B cell (primary cell): ENCODE data around the gene MAP3K19. TPM values are rescaled to one million over a fixed set of nuclear protein-coding genes. Genes with fewer than 3 reads are reported as not detected.
A peak's percentile ranks its signal among the peaks of the same experiment; 100 is the strongest.

Experiments used
- ATAC-seq: fragments of 200-7000 bp; cut with Tn5 transposase; one replicate; pipeline ENCODE4 v1.10.0; 2021; ENCODE audit warnings: low read depth, mild to moderate bottlenecking, moderate number of reproducible peaks, moderate library complexity
- CTCF ChIA-PET: fragments of 350-600 bp; sonication (Branson Sonifier 250); formaldehyde crosslinking; loops from one replicate; lab custom pipeline; 2021; ENCODE audit warnings: antibody characterized with exemption, inconsistent platforms; lab: Charles Lee
- POLR2A ChIA-PET: fragments of 350-600 bp; sonication (Branson Sonifier 250); formaldehyde crosslinking; loops from one replicate; lab custom pipeline; 2021; ENCODE audit warnings: antibody characterized with exemption; lab: Charles Lee
- DNase-seq: peaks from one replicate; pipeline ENCODE4 v3.0.0; 2013
- H2AFZ ChIP-seq: 2 replicates; pipeline ENCODE4 v1.6.1; 2012; ENCODE audit warnings: mild to moderate bottlenecking, low read depth, low read length; ENCODE audit not compliant: insufficient read depth, poor library complexity, severe bottlenecking
- H3K27ac ChIP-seq, 2 donors: 1 replicate in 1 of 2; 2 replicates in 1 of 2; pipeline ENCODE4 v1.5.1; 2012 to 2013; ENCODE audit warnings: low read length in 2 of 2, mild to moderate bottlenecking in 2 of 2, moderate library complexity in 1 of 2
- H3K27me3 ChIP-seq, 4 experiments: fragments of 200-600 bp in 1 of 4; sonication (generic) in 1 of 4; replicated peaks in 1 of 4; 1 replicate in 2 of 4; 2 replicates in 2 of 4; pipeline versions ENCODE4 v1.6.1 to v1.7.0; 2013 to 2016; ENCODE audit warnings: low read length in 3 of 4, mild to moderate bottlenecking in 2 of 4, mixed read lengths in 1 of 4, moderate library complexity in 1 of 4; ENCODE audit not compliant: insufficient read depth in 4 of 4, control insufficient read depth in 3 of 4; ENCODE audit errors: control extremely low read depth in 1 of 4
- H3K36me3 ChIP-seq, 2 experiments: replicated peaks in 1 of 2; 1 replicate in 1 of 2; 2 replicates in 1 of 2; pipeline versions ENCODE4 v1.6.1 to v1.7.1; 2013; ENCODE audit warnings: low read length in 1 of 2; ENCODE audit not compliant: insufficient read depth in 2 of 2, control insufficient read depth in 1 of 2; ENCODE audit errors: control extremely low read depth in 1 of 2, extremely low read depth in 1 of 2
- H3K4me1 ChIP-seq, 2 donors: fragments of 200-600 bp in 1 of 2; sonication (generic) in 1 of 2; 1 replicate in 1 of 2; 2 replicates in 1 of 2; pipeline versions ENCODE4 v1.5.1 to v1.6.1; 2013 to 2017; ENCODE audit warnings: low read length in 2 of 2; ENCODE audit not compliant: control insufficient read depth in 2 of 2, insufficient read depth in 2 of 2
- H3K4me2 ChIP-seq: replicated peaks from 2 replicates; pipeline ENCODE3; 2012; ENCODE audit warnings: mild to moderate bottlenecking, low read depth, low read length; ENCODE audit not compliant: poor library complexity, severe bottlenecking
- H3K4me3 ChIP-seq, 5 experiments: fragments of 200-600 bp in 1 of 5; sonication (generic) in 1 of 5; 1 replicate in 3 of 5; 2 replicates in 2 of 5; pipeline versions ENCODE4 v1.5.1 to v1.7.0; 2011 to 2016; ENCODE audit warnings: low read length in 4 of 5, mild to moderate bottlenecking in 4 of 5, low read depth in 2 of 5, control low read depth in 1 of 5, moderate library complexity in 1 of 5; ENCODE audit not compliant: insufficient read depth in 1 of 5; ENCODE audit errors: control extremely low read depth in 1 of 5, extremely low read depth in 1 of 5
- H3K79me2 ChIP-seq: fragments of 200-600 bp; sonication (generic); one replicate; pipeline ENCODE4 v1.6.0; 2016; ENCODE audit warnings: low read length; ENCODE audit not compliant: control insufficient read depth, insufficient read depth
- H3K9ac ChIP-seq: fragments of 200-600 bp; sonication (generic); 2 replicates; pipeline ENCODE4 v1.6.1; 2017; ENCODE audit warnings: mild to moderate bottlenecking, low read length, moderate library complexity
- H3K9me3 ChIP-seq, 3 donors: one replicate each; pipeline versions ENCODE4 v1.6.1 to v1.7.1; 2013; ENCODE audit warnings: low read length in 2 of 3; ENCODE audit not compliant: control insufficient read depth in 2 of 3, insufficient read depth in 1 of 3; ENCODE audit errors: control extremely low read depth in 1 of 3
- H4K20me1 ChIP-seq: 2 replicates; pipeline ENCODE4 v1.6.0; 2012; ENCODE audit warnings: mild to moderate bottlenecking, low read length; ENCODE audit not compliant: insufficient read depth, control insufficient read depth, poor library complexity, severe bottlenecking
- H3K27ac Mint-ChIP-seq: one replicate; pipeline ENCODE4 v1.8.0; 2021; ENCODE audit warnings: mixed read lengths
- H3K27me3 Mint-ChIP-seq: one replicate; pipeline ENCODE4 v1.8.0; 2021; ENCODE audit warnings: mixed read lengths
- H3K4me1 Mint-ChIP-seq: one replicate; pipeline ENCODE4 v1.8.0; 2021; ENCODE audit warnings: mixed read lengths
- H3K4me3 Mint-ChIP-seq: one replicate; pipeline ENCODE4 v1.8.0; 2021; ENCODE audit warnings: mixed read lengths
- H3K9me3 Mint-ChIP-seq: one replicate; pipeline ENCODE4 v1.8.0; 2022; ENCODE audit warnings: mixed read lengths; ENCODE audit not compliant: insufficient read depth
- CTCF ChIP-seq: fragments of 200-600 bp; IDR thresholded peaks from one replicate; pipeline ENCODE4 v1.8.0; 2022; ENCODE audit warnings: antibody characterized with exemption, mild to moderate bottlenecking
- EZH2 ChIP-seq: IDR thresholded peaks from 2 replicates; pipeline ENCODE4 v1.6.1; 2012; ENCODE audit warnings: borderline replicate concordance, low read depth, mild to moderate bottlenecking, moderate library complexity, low read length; ENCODE audit not compliant: insufficient read depth, poor library complexity, severe bottlenecking
- WGBS: methylation state at CpG from one replicate; pipeline ENCODE4 v1.1.5; 2013; ENCODE audit warnings: missing lambda C conversion rate; ENCODE audit not compliant: insufficient coverage; 5-methylcytosine and 5-hydroxymethylcytosine counted together
- intact Hi-C: fragments of 100-400 bp; cut with micrococcal nuclease; formaldehyde crosslinking; loops from one replicate; pipeline ENCODE4 v1.10.0; 2022
- polyA plus RNA-seq: library from polyadenylated mRNA; depleted of rRNA; stranded (reverse); fragments of >200 nt; gene quantifications from 2 replicates; pipeline ENCODE4 v1.2.3, GENCODE V29; 2012
- total RNA-seq, 2 donors: library from RNA; stranded (reverse); fragments of 120-200 nt in 1 of 2; gene quantifications; 1 replicate in 1 of 2; 2 replicates in 1 of 2; pipeline versions ENCODE4 v1.2.3 to v1.2.4, GENCODE V29; 2013 to 2022

MAP3K19 gene
- total and polyA plus RNA-seq, 2 donors (not counting 1 experiment from before 2014, with no cell fraction given): 0.46 TPM; not detected in 1

- Mint-ChIP-seq H3K4me1 (peaks cover 6% of the 10 kb centered on the region), H3K27me3 (peaks cover 23% of the 10 kb centered on the region), H3K9me3 (no peaks in the 10 kb centered on the region), H3K27ac (no peak overlapping the region), H3K4me3 (no peak overlapping the region)
- H3K27ac ChIP-seq: no peak overlapping the region
- ATAC-seq: peak; percentile 76
- peak overlapping the region; percentile 9 for H3K4me2 ChIP-seq
- peak overlapping the region; percentile 43 for H2AFZ ChIP-seq
- H3K36me3 ChIP-seq: no peaks in the 10 kb centered on the region
- no peak overlapping the region for H3K9ac ChIP-seq
- H3K9me3 ChIP-seq: no peaks in the 10 kb centered on the region
- no peaks in the 10 kb centered on the region for H4K20me1 ChIP-seq
- H3K27me3 ChIP-seq: peaks cover 0 to 7% (median 3%) of the 10 kb centered on the region in 4 experiments
- WGBS: 13% methylated on average over 11 of the region's 17 CpGs
- no peaks in the 10 kb centered on the region for H3K79me2 ChIP-seq
- intact Hi-C loops: loop anchor here (1.0 to 5.0 kb wide), 3 partner anchors 527 to 793 kb away; partner anchors contain the start of genes R3HDM1 and ZRANB3
- H3K4me3 ChIP-seq: no peak overlapping the region
- ChIA-PET POLR2A (no interaction called here), CTCF (interaction anchor here (0.6 to 13.7 kb wide), 24 partner anchors 9 to 793 kb away, joined by 3 to 219 read pairs (median 4); partner anchors contain the start of gene RAB3GAP1)
- no peak for TF ChIP-seq EZH2
- peak; percentile 92 for TF ChIP-seq CTCF
- peak; percentile 74 for DNase-seq
- H3K4me1 ChIP-seq: peaks cover 3 to 6% of the 10 kb centered on the region in 2 donors
Observed at GRCh38 chr2:135004005-135004746, 43.1 kb downstream of the MAP3K19 start.

GRCh38 chr2:135002836-135003235, 44.4 kb downstream of the MAP3K19 start:
- Histone ChIP-seq H3K4me3 (no peak overlapping the region), H3K4me2 (no peak overlapping the region), H4K20me1 (no peaks in the 10 kb centered on the region), H3K9ac (no peak overlapping the region), H3K27ac (no peak overlapping the region), H3K4me1 (peaks cover 3 to 6% of the 10 kb centered on the region in 2 donors), H3K79me2 (no peaks in the 10 kb centered on the region), H2AFZ (no peak overlapping the region), H3K27me3 (peaks cover 0 to 7% (median 3%) of the 10 kb centered on the region in 4 experiments), H3K9me3 (no peaks in the 10 kb centered on the region), H3K36me3 (no peaks in the 10 kb centered on the region)
- DNase-seq (no peak), ATAC-seq (no peak)
- Mint-ChIP-seq H3K27ac (no peak overlapping the region), H3K4me3 (no peak overlapping the region), H3K27me3 (peaks cover 20% of the 10 kb centered on the region), H3K9me3 (no peaks in the 10 kb centered on the region), H3K4me1 (peaks cover 6% of the 10 kb centered on the region)
- TF ChIP-seq EZH2 (no peak), CTCF (no peak)
- intact Hi-C loops: loop anchor here (5.0 kb wide), 1 partner anchor 794 kb away; no protein-coding TSS in a partner anchor
- POLR2A ChIA-PET: no interaction called here
- 92% methylated on average over 3 of the region's 4 CpGs for WGBS
- CTCF ChIA-PET: interaction anchor here (0.6 to 13.7 kb wide), 7 partner anchors 14 to 795 kb away, joined by 3 to 219 read pairs (median 3); no protein-coding TSS in a partner anchor
